MM.1S (cell line): ENCODE data around the gene CD80.

Source experiments
- CTCF ChIP-seq: fragments of 300-600 bp; sonication (generic); IDR thresholded peaks from 2 replicates; pipeline ENCODE4 v1.5.1; 2016; ENCODE audit warnings: antibody characterized with exemption, low read length, mixed read lengths
- EZH2 ChIP-seq: fragments of 300-600 bp; sonication (generic); optimal IDR thresholded peaks from 2 replicates; pipeline ENCODE3; 2017; ENCODE audit warnings: low read depth, mild to moderate bottlenecking, antibody characterized with exemption, low read length, mixed read lengths
- EZH2phosphoT487 ChIP-seq: fragments of 300-600 bp; sonication (generic); IDR thresholded peaks from 2 replicates; pipeline ENCODE4 v1.6.1; 2018; ENCODE audit warnings: antibody characterized with exemption, low read length

- no peak for TF ChIP-seq CTCF
- no peak for TF ChIP-seq EZH2
- no peak for TF ChIP-seq EZH2phosphoT487
Measured at GRCh38 chr3:119562307-119562961, 3.0 kb upstream of the CD80 start.
